ENCODE results near the gene KDM4C.

DNA sequence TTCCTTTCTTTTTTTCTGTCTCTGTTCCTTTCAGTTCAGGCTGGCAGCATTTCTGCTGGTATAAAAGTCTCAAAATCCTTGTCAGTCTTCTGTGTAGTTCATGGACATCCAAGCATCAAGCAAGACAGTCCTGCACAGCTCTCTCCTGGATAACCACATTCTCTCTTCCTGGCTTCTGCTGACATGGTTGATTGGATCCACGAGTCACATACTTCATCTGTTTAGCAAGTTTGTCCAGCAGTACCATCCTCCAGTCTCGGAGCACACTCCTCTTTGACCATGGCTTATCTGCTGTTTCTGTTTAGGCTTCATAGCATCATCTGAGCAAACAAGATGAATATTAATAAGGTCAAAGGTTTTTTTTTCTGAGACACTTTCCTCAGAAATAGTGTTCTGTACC is 220.8 kb downstream of the KDM4C start:
- TF ChIP-seq, protein P1, sequence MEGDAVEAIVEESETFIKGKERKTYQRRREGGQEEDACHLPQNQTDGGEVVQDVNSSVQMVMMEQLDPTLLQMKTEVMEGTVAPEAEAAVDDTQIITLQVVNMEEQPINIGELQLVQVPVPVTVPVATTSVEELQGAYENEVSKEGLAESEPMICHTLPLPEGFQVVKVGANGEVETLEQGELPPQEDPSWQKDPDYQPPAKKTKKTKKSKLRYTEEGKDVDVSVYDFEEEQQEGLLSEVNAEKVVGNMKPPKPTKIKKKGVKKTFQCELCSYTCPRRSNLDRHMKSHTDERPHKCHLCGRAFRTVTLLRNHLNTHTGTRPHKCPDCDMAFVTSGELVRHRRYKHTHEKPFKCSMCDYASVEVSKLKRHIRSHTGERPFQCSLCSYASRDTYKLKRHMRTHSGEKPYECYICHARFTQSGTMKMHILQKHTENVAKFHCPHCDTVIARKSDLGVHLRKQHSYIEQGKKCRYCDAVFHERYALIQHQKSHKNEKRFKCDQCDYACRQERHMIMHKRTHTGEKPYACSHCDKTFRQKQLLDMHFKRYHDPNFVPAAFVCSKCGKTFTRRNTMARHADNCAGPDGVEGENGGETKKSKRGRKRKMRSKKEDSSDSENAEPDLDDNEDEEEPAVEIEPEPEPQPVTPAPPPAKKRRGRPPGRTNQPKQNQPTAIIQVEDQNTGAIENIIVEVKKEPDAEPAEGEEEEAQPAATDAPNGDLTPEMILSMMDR (IDR thresholded peaks at IDR 0.05), result no peak
- no peak for TF ChIP-seq POLR2A (IDR thresholded peaks at IDR 0.05)
